Thyroid gland (tissue), 4 donors: ENCODE results near the gene EMID1. TPM values are rescaled to one million over a fixed set of nuclear protein-coding genes. Genes with fewer than 3 reads are reported as not detected.
"Not testable (repeated sequence)": the region's sequence is repeated elsewhere in the genome, so short reads cannot be mapped to it uniquely, and the experiment has no call there.

Source experiments
- DNase-seq, 2 donors: peaks; one replicate each; pipeline ENCODE4 v3.0.0-alpha.2; 2019
- H3K27ac ChIP-seq, 3 donors: fragments of 200-600 bp; sonication (generic); 1 replicate in 2 of 3; 2 replicates in 1 of 3; pipeline ENCODE4 v1.5.1; 2016 to 2019; ENCODE audit warnings: mild to moderate bottlenecking in 1 of 3, moderate library complexity in 1 of 3
- H3K27me3 ChIP-seq: fragments of 200-600 bp; sonication (generic); one replicate; pipeline ENCODE4 v1.5.1; 2019
- H3K36me3 ChIP-seq, 2 donors: fragments of 200-600 bp; sonication (generic); one replicate each; pipeline ENCODE4 v1.5.1; 2016 to 2019
- H3K4me1 ChIP-seq, 2 donors: fragments of 200-600 bp; sonication (generic); one replicate each; pipeline ENCODE4 v1.5.1; 2017 to 2019
- H3K4me3 ChIP-seq, 3 donors: fragments of 200-600 bp; sonication (generic); replicated peaks in 1 of 3; 1 replicate in 2 of 3; 2 replicates in 1 of 3; pipeline ENCODE4 v1.5.1; 2016; ENCODE audit warnings: mild to moderate bottlenecking in 1 of 3
- H3K9me3 ChIP-seq: fragments of 200-600 bp; sonication (generic); one replicate; pipeline ENCODE4 v1.5.1; 2017
- CTCF ChIP-seq, 6 experiments: fragments of 200-600 bp in 3 of 6; fragments of 450-650 bp in 3 of 6; sonication (generic) in 3 of 6; IDR thresholded peaks; one replicate each; pipeline ENCODE4 v1.5.1; 2016 to 2019; ENCODE audit warnings: antibody characterized with exemption in 6 of 6, mild to moderate bottlenecking in 2 of 6, inconsistent platforms in 1 of 6, moderate library complexity in 1 of 6
- POLR2A ChIP-seq, 2 donors: fragments of 450-650 bp; IDR thresholded peaks; one replicate each; pipeline ENCODE4 v1.6.1; 2017; ENCODE audit warnings: antibody characterized with exemption in 2 of 2, mild to moderate bottlenecking in 2 of 2, moderate library complexity in 1 of 2
- WGBS, 2 donors: methylation state at CpG; one replicate each; pipeline ENCODE4 v1.1.5; 2017; 5-methylcytosine and 5-hydroxymethylcytosine counted together
- intact Hi-C: fragments of 100-400 bp; cut with DNase I; formaldehyde crosslinking; loops from one replicate; pipeline ENCODE4 v1.15.1; 2023
- total RNA-seq, 4 donors: library from RNA; depleted of rRNA; stranded (reverse); fragments of >200 nt; gene quantifications; one replicate each; pipeline ENCODE4 v1.2.3, GENCODE V29; 2016

Gene EMID1
- total RNA-seq, 4 donors from 2014 or later: 14.0 to 55.9 (median 19.0) TPM

GRCh38 chr22:29245626-29246385 is 40.1 kb downstream of the EMID1 start:
- H3K27ac ChIP-seq: no peak overlapping the region
- intact Hi-C loops: loop anchor here (10.0 kb wide), 2 partner anchors 191 to 391 kb away; no protein-coding TSS in a partner anchor
- no peaks in the 10 kb centered on the region for H3K27me3 ChIP-seq
- no peaks in the 10 kb centered on the region for H3K36me3 ChIP-seq
- H3K4me3 ChIP-seq: no peak overlapping the region
- H3K4me1 ChIP-seq: no peaks in the 10 kb centered on the region
- TF ChIP-seq CTCF (IDR thresholded peaks at IDR 0.05): peak; percentile 91 to 100 (median 94)
- no peak for TF ChIP-seq POLR2A (IDR thresholded peaks at IDR 0.05)
- 54 to 56% methylated on average over 10 to 11 of the region's 11 CpGs for WGBS, 2 donors
- no peaks in the 10 kb centered on the region for H3K9me3 ChIP-seq
- DNase-seq: peak; percentile 76 to 79

DNA sequence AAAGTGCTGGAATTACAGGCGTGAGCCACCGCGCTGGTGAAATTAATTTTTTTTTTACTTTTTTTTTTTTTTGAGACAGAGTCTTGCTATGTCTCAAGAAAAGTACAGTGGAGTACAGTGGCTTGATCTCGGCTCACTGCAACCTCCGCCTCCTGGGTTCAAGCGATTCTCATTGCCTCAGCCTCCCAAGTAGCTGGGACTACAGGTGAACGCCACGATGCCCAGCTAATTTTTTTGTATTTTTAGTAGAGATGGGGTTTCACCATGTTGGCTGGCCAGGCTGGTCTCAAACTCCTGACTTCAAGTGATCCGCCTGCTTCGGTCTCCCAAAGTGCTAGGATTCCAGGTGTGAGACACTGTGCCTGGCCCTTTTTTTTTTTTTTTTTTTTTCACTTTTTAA is 42.2 kb downstream of the EMID1 start:
- not testable (repeated sequence) for DNase-seq, H3K9me3 ChIP-seq, H3K4me1 ChIP-seq, H3K36me3 ChIP-seq, H3K27ac ChIP-seq, H3K27me3 ChIP-seq, H3K4me3 ChIP-seq
- intact Hi-C loops: loop anchor here (10.0 kb wide), 2 partner anchors 193 to 393 kb away; no protein-coding TSS in a partner anchor
- 96 to 97% methylated on average over 10 of the region's 10 CpGs for WGBS, 2 donors

DNA sequence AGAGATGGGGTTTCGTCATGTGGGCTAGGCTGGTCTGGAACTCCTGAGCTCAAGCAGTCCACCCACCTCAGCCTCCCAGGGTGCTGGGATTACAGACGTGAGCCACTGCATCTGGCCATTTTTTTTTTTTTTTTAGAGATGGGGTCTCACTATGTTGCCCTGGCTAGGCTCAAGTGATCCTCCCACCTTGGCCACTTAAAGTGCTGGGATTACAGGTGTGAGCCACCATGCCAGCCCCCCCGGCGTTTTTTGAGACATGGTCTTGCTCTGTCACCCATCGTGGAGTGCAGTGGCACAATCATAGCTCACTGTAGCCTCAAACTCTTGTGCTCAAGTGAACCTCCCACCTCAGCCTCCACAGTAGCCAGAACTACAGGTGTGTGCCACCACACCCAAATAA is 45.6 kb downstream of the EMID1 start:
- H3K36me3 ChIP-seq: no peaks in the 10 kb centered on the region
- TF ChIP-seq POLR2A (IDR thresholded peaks at IDR 0.05) (no peak), CTCF (IDR thresholded peaks at IDR 0.05) (no peak)
- no peak overlapping the region for H3K4me3 ChIP-seq
- intact Hi-C loops: no loop called here
- H3K4me1 ChIP-seq: no peaks in the 10 kb centered on the region
- H3K27ac ChIP-seq: no peak overlapping the region
- no peaks in the 10 kb centered on the region for H3K27me3 ChIP-seq
- 93 to 98% methylated on average over 5 of the region's 5 CpGs for WGBS, 2 donors
- no peaks in the 10 kb centered on the region for H3K9me3 ChIP-seq
- no peak for DNase-seq

- no peaks in the 10 kb centered on the region for H3K9me3 ChIP-seq
- DNase-seq: no peak
- no peak overlapping the region for H3K27ac ChIP-seq
- TF ChIP-seq CTCF (IDR thresholded peaks at IDR 0.05): no peak
- H3K27me3 ChIP-seq: no peaks in the 10 kb centered on the region
- 93 to 98% methylated on average over 8 to 10 of the region's 10 CpGs for WGBS, 2 donors
- no peak overlapping the region for H3K4me3 ChIP-seq
- H3K36me3 ChIP-seq: no peaks in the 10 kb centered on the region
- intact Hi-C loops: no loop called here
- no peaks in the 10 kb centered on the region for H3K4me1 ChIP-seq
Measured at GRCh38 chr22:29251981-29252911, 46.5 kb downstream of the EMID1 start.

DNA sequence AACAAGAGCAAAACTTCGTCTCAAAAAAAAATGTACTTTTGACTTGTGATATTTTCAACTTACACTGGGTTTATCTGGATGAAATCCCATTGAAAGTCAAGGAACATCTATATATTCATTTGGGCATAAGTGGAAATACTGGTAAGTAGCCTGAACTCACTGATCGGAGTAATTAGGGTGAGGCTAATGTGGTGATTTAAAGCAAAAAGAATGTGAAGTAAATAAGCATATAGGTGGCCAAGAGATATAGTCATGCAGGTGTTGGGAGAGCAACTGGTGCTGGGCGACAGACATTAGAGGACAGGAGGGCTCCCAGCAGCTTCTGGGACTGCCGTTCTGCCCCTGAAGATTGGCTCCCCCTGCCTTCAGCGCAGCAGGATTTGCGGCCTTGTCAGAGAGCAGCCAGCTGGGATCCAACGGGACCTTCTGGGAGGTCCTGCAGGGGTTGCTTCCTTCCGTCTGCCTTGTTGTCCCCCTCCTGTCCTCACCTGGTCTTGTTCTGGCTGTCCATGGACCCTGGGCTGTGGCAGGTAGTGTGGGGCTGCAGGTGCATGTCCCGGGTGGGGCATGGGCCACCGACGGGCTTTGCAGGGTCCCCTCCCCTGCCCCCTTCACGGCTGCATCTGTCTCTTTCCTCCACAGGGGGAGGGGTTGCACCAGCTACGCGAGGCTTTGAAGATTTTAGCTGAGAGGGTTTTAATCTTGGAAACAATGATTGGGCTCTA is 48.0 kb downstream of the EMID1 start:
- WGBS, 2 donors: 75 to 80% methylated on average over 12 to 14 of the region's 14 CpGs
- Histone ChIP-seq H3K4me3 (no peak overlapping the region), H3K27me3 (no peaks in the 10 kb centered on the region), H3K27ac (no peak overlapping the region), H3K9me3 (no peaks in the 10 kb centered on the region), H3K4me1 (no peaks in the 10 kb centered on the region), H3K36me3 (no peaks in the 10 kb centered on the region)
- no peak for DNase-seq
- TF ChIP-seq CTCF (IDR thresholded peaks at IDR 0.05) (no peak), POLR2A (IDR thresholded peaks at IDR 0.05) (no peak)
- intact Hi-C loops: no loop called here
